Erythroblast (primary cell): ENCODE results near the gene TWF1.
A peak's percentile ranks its signal among the peaks of the same experiment; 100 is the strongest.
"Not testable (repeated sequence)": the region's sequence is repeated elsewhere in the genome, so short reads cannot be mapped to it uniquely, and the experiment has no call there.

Experiments
- DNase-seq, 2 experiments: peaks; one replicate each; lab custom pipeline; 2025; lab: John Stamatoyannopoulos, UW
- GATA1 ChIP-seq: IDR thresholded peaks from 2 replicates; pipeline ENCODE4 v1.6.1; 2011; ENCODE audit warnings: low read depth, mild to moderate bottlenecking, control low read depth, low read length, moderate library complexity
- POLR2A ChIP-seq: IDR thresholded peaks from 2 replicates; pipeline ENCODE4 v1.6.1; 2011; ENCODE audit warnings: mild to moderate bottlenecking, low read length

Gene TWF1

DNA sequence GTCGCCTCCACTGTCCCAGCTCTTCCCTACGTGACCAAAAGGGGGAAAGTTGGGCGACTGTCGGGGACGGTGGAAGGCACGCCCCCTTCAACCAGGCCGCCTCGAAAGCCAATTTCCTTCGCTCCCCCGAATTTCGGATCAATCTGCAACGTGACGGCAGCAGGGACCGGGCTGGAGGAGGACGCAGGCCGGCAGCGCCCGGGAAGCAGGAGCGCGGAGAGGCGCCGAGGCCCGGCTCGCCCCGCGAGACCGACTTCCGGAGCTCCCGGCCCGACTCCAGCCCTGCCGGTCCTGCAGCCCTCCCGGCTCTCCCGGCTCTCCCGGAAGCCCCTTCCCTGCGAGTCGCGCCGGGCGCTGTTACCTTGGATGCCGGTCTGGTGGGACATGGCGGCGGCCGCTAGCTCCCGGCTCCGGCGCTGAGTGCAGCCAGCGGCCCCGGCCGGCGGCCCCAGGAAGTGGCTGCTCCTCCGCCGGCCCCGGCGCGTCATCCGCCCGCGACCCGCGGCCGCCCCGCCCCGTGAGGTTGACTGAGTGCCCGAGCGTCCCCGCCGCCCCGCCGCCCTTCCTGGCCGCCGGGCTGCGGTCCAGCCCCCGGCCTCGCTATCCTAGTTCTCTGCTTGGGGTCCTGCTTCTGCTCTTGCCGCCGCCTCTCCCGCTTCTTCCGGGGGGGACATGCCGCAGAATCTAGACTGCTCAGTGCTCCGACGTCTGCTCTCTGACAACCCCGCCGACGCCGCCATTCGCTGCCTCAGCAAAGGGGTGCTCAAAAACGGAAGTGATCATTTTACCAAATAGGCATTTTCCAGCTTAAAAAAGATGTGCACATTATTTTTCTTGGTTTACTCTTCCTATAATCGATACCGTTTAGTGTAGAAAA, at the start of gene TWF1:
Gene TWF1 (minus strand): TSS at position 458 of the 877 bp plus-strand sequence. CDS start 72 bp downstream, at position 386.
- TF ChIP-seq POLR2A (peak; percentile 90), GATA1 (no peak)
- peak; percentile 87 to 93 for DNase-seq

DNA sequence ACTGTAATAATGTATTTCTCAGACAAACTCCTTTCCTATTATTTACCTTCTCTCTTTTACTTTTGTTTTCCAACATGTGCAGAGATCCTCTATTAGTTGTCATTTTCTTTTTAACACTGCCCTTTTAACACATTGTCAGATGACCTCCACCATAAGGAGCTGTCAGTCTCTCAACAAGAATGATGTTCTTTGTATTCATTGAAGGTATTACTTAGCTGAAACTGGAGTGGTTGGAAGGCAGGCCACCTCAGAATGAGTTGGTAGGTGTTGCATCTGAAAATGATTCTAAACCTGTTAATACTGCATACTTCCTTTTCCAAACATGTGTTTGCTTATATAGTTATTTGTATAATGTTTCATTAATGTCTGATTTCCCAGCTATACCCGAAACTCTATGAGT, 46.6 kb upstream of the TWF1 start:
- no peak for TF ChIP-seq POLR2A
- TF ChIP-seq GATA1: no peak
- DNase-seq: no peak

DNA sequence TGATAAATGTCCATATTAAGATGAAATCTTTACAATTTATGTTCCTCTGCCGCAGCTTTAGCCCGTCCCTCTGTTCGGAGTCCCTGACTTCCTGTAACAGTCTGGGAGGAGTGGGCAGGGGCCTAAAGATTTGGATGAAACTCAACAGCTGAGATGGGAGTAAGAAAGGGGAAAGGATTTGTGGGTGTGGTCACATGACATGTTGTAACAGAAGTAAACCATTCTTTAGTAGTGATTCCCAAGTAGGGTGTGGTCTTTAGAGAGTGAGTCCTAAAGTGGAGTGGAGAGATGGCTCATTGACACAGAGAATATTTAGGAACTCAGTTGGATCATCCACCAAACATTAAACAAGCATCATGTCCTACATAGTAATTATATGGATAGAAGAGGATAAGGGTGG, 42.7 kb upstream of the TWF1 start:
- DNase-seq: no peak
- TF ChIP-seq POLR2A (no peak), GATA1 (no peak)

DNA sequence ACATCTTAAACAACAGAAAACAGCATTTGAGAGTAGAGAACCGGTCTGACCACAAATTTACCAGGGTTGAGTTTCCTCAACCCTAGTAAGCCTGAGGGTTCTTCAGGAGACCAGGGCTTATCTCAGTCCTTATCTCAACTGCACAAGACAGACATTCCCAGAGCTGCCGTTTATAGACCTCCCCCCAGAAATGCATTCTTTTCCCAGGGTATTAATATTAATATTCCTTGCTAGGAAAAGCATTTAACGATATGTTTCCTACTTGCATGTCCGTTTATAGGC, 42.0 kb upstream of the TWF1 start:
- TF ChIP-seq POLR2A: no peak
- no peak for TF ChIP-seq GATA1
- peak in 1 of 2 experiments; percentile 28 for DNase-seq

DNA sequence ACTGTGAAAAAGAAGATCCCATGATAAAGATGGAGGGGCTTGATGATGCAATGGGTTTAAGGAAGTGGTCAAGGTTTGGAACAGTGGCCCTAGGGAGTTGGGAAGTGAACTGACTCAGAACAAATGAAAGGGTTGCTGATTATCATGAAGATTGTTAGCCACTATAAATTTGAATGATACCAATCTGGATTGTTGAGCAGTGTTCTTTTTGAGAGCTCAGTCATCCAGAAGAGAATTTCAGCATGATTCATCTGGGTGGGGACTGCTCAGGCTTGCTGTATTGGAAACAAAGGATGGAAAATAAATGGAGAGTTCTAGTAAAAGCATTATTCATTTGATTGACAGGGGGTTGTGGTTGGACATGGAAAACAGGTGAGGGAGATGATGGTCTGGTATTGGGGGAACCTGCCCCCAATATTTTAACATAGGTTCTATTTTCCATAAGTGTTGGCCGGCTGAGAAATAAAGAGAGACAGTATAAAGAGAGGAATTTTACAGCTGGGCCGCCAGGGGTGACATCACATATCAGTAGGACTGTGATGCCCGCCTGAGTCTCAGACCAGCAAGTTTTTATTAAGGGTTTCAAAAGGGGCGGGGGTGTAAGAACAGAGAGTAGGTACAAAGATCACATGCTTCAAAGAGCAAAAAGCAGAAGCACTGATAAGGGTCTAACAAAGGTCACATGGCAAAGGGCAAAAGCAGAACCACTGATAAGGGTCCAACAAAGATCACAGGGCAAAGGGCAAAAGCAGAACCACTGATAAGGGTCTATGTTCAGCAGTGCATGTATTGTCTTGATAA, 41.5 kb upstream of the TWF1 start:
- DNase-seq: not testable (repeated sequence)

DNA sequence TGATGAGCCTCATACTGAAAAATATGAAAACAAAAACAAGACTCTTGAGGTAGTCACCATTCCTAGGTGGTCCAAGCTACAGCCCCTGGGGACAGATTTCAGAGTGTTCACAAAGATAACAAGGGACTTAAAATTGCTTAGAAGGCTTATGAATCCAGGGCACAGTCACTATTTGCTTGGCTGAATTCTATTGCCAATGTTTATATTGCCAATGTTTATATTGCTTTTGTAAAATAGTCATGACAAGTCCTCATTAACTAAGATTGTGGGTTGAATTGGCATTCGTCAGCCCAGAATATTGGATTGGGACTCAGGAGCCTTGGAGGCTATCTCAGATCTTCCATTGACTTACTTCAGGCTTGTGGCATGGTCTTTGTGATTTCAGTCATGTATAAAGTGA, 36.1 kb upstream of the TWF1 start:
- TF ChIP-seq POLR2A: no peak
- TF ChIP-seq GATA1: no peak
- DNase-seq: no peak

DNA sequence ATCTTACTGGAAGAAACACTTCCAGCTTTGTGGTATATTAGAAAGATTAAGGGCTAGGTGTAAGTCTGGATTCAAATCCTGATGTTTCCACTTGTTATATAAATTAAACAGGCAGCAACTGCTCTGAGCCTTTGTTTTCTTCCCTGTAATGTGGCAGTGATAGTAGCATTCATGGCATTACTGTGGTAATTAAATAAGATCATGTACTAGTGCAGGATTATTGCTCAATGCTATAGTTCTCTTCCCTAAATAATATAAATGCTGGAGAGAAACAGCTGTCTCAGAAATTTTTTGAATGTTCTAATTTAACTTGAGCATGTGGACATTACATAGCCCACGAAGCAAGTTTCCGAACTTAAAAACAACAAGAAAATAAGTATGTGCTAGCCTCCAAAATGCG, 35.1 kb upstream of the TWF1 start:
- TF ChIP-seq GATA1 (no peak), POLR2A (no peak)
- no peak for DNase-seq

DNA sequence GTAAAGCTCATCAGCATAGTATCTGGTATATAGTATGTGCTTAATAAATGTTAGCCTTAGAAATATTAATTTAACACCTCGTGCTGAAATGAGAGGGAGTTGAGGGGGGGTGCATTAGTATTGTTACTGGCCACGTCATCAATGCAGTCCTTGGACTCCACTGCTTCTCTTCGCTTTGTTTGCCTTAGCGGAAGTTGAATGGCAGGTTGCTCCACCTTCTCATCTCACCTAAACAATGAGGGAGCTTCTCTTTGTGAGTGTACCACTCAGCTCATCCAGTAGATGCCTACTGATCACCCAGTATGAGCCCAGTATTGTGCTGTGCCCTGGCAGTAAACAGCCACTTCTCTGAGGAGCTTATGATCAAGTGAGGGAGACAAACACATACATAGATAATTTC, 34.2 kb upstream of the TWF1 start:
- no peak for DNase-seq
- no peak for TF ChIP-seq GATA1

DNA sequence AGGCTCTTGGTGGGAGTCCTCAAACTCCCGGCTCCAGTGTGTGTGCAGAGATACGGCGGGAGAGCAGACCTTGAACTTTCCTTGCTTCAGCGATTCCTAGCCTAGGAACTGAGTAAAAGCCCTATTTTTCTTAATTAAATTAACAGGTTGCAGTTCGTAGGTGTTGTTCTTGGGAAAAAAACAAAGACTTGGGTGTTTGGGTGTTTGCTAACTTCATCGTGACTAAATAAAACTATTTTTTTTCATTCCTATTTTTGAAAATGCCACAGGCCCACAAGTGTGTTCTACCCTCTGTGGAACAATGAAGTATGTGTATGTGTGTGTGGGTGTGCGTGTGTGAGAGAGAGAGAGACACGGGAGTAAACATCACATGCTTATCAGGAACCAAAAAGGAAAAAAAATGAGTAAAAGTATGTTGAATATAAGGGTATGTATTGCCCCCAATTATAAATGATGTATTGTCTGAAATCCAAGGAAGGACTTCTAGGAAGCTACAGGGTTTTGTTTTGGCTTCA, 30.4 kb upstream of the TWF1 start:
- DNase-seq: peak; percentile 62 to 64
- TF ChIP-seq GATA1: no peak
- TF ChIP-seq POLR2A: peak; percentile 8

DNA sequence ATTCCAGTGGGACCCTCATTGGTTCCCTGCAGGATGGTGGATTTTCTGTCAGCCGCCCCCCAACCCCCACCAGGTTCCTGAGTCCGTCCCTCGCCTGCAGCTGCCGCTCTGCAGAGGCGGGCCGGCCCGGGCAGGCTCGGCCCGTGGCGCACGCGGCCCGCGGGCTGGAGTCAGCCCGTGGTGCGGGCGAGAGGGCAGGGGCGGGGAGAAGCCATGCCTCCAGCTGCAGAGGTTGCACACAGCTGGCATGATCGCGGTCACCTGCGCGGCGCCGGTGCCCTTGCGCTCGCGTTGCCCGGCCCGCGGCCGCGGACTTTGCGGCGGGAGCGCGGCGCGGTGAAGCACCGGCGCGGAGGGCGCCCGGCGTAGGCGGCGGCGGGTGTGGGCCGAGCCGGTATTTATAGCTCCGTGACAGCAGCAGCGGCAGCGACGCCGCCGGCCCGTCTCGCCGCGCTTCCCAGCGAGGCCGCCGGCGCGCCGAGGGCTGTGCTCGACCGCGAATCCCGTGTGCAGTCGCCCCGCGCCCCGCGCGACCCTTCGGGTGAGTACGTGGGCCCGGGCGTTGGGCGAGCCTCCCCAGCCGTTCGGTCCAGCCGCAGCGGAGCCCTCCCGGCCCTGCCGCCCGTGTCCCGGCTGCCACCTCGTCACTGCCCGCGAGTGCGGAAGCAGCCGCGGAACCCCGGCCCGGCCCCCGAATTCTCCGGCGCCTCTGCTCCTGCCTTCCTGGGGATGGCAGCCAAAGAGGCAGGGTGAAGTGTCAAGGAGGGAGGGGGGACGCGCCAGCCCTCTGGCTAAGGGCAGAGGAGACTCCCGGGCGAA, 29.7 kb upstream of the TWF1 start, which contains the start of gene TMEM117:
Gene TMEM117 (plus strand): TSS at position 426 of the 819 bp plus-strand sequence.
- TF ChIP-seq POLR2A: peak; percentile 54
- TF ChIP-seq GATA1: no peak
- DNase-seq: peak; percentile 79 to 83

DNA sequence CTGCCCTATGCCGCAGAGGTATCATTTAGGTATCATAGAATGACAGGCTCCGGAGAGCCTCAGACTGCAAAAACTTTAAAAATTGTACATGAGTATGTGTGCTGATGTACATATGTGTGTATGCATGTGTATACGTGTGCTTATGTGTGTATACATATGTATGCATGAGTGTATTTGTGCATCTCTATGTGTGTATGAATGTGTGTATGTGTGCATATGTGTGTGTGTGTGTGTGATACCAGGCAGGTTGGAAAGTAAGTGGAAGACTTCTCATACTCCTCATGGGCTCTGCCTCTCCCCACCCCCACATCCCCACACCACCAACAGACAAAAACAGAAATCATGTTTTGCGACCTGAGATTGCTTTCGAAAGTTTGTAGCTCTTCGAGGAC, 29.1 kb upstream of the TWF1 start:
- TF ChIP-seq POLR2A: no peak
- no peak for TF ChIP-seq GATA1

DNA sequence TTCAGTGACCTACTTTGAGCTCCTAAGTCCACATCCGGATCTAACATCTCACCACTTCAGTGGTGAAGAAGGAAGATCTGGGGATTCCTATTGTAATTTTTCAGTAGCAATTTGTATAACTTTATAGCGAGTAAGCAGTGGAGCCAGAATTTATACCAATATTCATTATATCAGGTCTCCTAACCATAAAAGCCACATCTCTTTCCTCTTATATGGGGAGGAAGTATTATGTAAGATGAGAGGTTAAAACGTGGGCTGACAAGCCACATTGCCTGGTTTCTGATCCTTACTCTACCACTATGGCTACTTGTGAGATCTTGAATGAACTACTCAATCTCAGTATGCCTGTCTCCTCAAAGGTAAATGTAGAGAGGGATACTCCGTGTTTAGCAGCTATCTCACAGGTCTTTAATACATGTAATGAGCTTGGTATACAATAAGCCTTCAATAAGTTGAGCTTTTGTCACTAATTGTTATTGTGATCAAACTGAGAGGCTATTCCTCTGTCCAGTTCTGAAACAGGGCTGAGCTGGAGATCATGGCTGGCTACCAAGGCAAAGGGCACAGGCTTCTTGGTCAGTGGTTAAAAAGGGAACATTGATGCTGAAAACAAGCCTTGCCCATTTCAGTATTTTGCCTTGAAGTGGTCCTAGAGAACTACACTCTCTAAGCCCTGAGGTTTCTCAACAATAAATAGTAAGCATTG, 26.5 kb upstream of the TWF1 start:
- TF ChIP-seq POLR2A (no peak), GATA1 (no peak)
- DNase-seq: no peak

More for the DNA sequence above, 29.1 kb upstream of the TWF1 start:
- peak in 1 of 2 experiments; percentile 64 for DNase-seq

DNA sequence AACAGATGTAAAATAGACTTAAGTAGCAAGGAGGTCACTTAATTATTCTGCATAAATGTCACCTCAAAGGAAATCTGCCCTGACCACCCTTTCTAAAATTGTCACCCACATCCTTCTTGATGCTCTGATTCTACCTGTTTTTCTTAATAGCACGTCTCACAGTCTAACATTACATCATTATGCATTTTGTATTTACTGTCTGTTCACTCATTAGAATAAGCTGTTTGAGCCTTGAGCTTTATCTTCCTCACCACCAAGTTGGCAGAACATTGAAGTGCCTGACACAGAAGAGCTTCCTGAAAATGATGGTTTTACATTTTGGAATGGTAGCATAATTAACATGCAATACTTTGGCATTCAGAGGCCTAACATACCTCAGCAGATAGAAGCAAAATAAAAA, 21.0 kb upstream of the TWF1 start:
- TF ChIP-seq POLR2A (no peak), GATA1 (no peak)
- DNase-seq: no peak
